PC-9 (cell line): Measurements from ENCODE around the gene LRWD1. TPM values are rescaled to one million over a fixed set of nuclear protein-coding genes. Genes with fewer than 3 reads are reported as not detected.

ENCODE experiments used
- BruUV-seq: library from RNA; stranded (reverse); fragments of 400-500 nt; replicated peaks from 2 replicates; lab custom pipeline; 2021; lab: Mats Ljungman, UMichigan
- CTCF ChIA-PET: fragments of 300-600 bp; sonication (Branson Sonifier 250); formaldehyde crosslinking; loops from one replicate; lab custom pipeline; 2022; ENCODE audit warnings: antibody characterized with exemption; lab: Charles Lee
- POLR2A ChIA-PET: fragments of 300-600 bp; sonication (Branson Sonifier 250); formaldehyde crosslinking; loops from one replicate; lab custom pipeline; 2022; ENCODE audit warnings: antibody characterized with exemption; ENCODE audit not compliant: unreplicated experiment; lab: Charles Lee
- DNase-seq, 2 experiments: peaks; one replicate each; pipeline versions ENCODE4 v3.0.0 to v3.0.0-alpha.2; 2015 to 2022; ENCODE audit warnings: mixed read lengths in 1 of 2
- H2AFZ ChIP-seq: fragments of 200-600 bp; sonication (generic); 2 replicates; pipeline ENCODE4 v1.8.1; 2017; ENCODE audit warnings: antibody characterized with exemption
- H3F3A ChIP-seq: fragments of 200-600 bp; sonication (generic); 2 replicates; pipeline ENCODE4 v1.8.1; 2017; ENCODE audit warnings: antibody characterized with exemption, mild to moderate bottlenecking, low read depth; ENCODE audit not compliant: insufficient read depth
- H3K27ac ChIP-seq: fragments of 200-600 bp; sonication (generic); 2 replicates; pipeline ENCODE4 v1.6.1; 2016; ENCODE audit warnings: mixed run types
- H3K27me3 ChIP-seq: fragments of 200-600 bp; sonication (generic); 2 replicates; pipeline ENCODE4 v1.6.1; 2016; ENCODE audit warnings: low read depth, mixed run types; ENCODE audit not compliant: insufficient read depth
- H3K36me3 ChIP-seq: fragments of 200-600 bp; sonication (generic); 2 replicates; pipeline ENCODE4 v1.6.1; 2016; ENCODE audit warnings: low read depth, mixed run types
- H3K4me1 ChIP-seq: fragments of 200-600 bp; sonication (generic); replicated peaks from 2 replicates; pipeline ENCODE4 v1.6.1; 2016; ENCODE audit warnings: mixed run types; ENCODE audit not compliant: insufficient read depth
- H3K4me2 ChIP-seq: fragments of 200-600 bp; sonication (generic); 2 replicates; pipeline ENCODE4 v1.6.1; 2017; ENCODE audit warnings: mixed run types
- H3K4me3 ChIP-seq: fragments of 200-600 bp; sonication (generic); 2 replicates; pipeline ENCODE4 v1.6.1; 2016; ENCODE audit warnings: mixed run types
- H3K79me2 ChIP-seq: fragments of 200-600 bp; sonication (generic); 2 replicates; pipeline ENCODE4 v1.6.1; 2017; ENCODE audit warnings: low read depth, mixed run types
- H3K9me2 ChIP-seq: fragments of 200-600 bp; sonication (generic); 2 replicates; pipeline ENCODE4 v1.8.1; 2017; ENCODE audit warnings: mild to moderate bottlenecking; ENCODE audit not compliant: insufficient read depth
- H3K9me3 ChIP-seq: fragments of 200-600 bp; sonication (generic); 2 replicates; pipeline ENCODE4 v1.8.1; 2016; ENCODE audit warnings: low read depth; ENCODE audit not compliant: insufficient read depth
- H4K20me1 ChIP-seq: fragments of 200-600 bp; sonication (generic); 2 replicates; pipeline ENCODE4 v1.8.1; 2017; ENCODE audit not compliant: insufficient read depth
- EZH2 ChIP-seq: fragments of 200-600 bp; sonication (generic); IDR thresholded peaks from 2 replicates; pipeline ENCODE4 v1.8.0; 2017; ENCODE audit warnings: antibody characterized with exemption, low read depth
- intact Hi-C: fragments of 100-400 bp; cut with micrococcal nuclease; formaldehyde crosslinking; loops from one replicate; pipeline ENCODE4 v1.10.0; 2022; ENCODE audit not compliant: unreplicated experiment
- total RNA-seq: library from RNA; stranded (reverse); gene quantifications from 2 replicates; pipeline ENCODE4 v1.2.3, GENCODE V29; 2021
- TF ChIP-seq, protein P1 (sequence below): fragments of 200-600 bp; sonication (generic); conservative IDR thresholded peaks from 2 replicates; pipeline ENCODE4 v1.6.1; 2017; ENCODE audit warnings: mixed run types, antibody characterized with exemption, mild to moderate bottlenecking, moderate library complexity

The LRWD1 gene
- total RNA-seq, 1 experiment from 2014 or later = 35.3 TPM

DNA sequence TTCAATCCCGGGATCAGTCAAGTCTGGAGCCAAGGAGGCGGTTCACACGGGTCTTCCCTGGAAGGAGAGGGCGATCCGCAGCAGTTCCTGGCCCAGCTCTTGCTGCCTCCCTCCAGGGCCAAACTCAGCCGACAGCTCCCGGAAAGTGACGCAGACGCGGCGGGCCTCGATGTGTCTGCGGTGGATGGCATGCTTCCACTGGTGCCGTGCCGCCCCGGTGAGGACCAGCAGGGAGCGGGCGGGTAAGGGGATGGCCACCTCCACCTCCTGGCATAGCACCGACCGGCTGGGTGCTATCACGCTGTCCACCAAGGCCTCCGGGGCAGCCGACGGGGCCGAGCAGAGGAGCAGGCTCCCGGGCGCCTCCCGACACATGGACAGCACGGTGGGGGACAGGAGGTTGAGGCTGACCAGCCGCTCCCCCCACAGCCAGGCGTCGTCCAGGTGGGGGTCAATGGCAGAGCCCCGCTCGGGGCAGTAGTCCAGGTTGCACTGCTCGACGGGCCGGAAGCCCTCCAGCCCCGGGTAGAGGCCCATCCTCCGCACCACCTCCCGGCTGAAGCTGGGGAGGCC is 7.3 kb upstream of the LRWD1 start:
- no peaks in the 10 kb centered on the region for H3K9me3 ChIP-seq
- intact Hi-C loops = no loop called here
- 0 out of 2 replicates have a peak, but pooled peaks cover 6% of the 10 kb centered on the region for H3F3A ChIP-seq
- H3K4me2 ChIP-seq = no peak overlapping the region
- H4K20me1 ChIP-seq = no peaks in the 10 kb centered on the region
- CTCF ChIA-PET = no interaction called here
- POLR2A ChIA-PET = no interaction called here
- H3K9me2 ChIP-seq = no peaks in the 10 kb centered on the region
- no peaks in the 10 kb centered on the region for H3K36me3 ChIP-seq
- DNase-seq = no peak
- H3K79me2 ChIP-seq = no peaks in the 10 kb centered on the region
- H3K27ac ChIP-seq = no peak overlapping the region
- no peaks in the 10 kb centered on the region for H3K4me1 ChIP-seq
- no peaks in the 10 kb centered on the region for H3K27me3 ChIP-seq
- no TSS peak for BruUV-seq
- TF ChIP-seq EZH2 = no peak
- TF ChIP-seq, protein P1, sequence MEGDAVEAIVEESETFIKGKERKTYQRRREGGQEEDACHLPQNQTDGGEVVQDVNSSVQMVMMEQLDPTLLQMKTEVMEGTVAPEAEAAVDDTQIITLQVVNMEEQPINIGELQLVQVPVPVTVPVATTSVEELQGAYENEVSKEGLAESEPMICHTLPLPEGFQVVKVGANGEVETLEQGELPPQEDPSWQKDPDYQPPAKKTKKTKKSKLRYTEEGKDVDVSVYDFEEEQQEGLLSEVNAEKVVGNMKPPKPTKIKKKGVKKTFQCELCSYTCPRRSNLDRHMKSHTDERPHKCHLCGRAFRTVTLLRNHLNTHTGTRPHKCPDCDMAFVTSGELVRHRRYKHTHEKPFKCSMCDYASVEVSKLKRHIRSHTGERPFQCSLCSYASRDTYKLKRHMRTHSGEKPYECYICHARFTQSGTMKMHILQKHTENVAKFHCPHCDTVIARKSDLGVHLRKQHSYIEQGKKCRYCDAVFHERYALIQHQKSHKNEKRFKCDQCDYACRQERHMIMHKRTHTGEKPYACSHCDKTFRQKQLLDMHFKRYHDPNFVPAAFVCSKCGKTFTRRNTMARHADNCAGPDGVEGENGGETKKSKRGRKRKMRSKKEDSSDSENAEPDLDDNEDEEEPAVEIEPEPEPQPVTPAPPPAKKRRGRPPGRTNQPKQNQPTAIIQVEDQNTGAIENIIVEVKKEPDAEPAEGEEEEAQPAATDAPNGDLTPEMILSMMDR = no peak
- no peak overlapping the region for H2AFZ ChIP-seq
- H3K4me3 ChIP-seq = no peak overlapping the region

DNA sequence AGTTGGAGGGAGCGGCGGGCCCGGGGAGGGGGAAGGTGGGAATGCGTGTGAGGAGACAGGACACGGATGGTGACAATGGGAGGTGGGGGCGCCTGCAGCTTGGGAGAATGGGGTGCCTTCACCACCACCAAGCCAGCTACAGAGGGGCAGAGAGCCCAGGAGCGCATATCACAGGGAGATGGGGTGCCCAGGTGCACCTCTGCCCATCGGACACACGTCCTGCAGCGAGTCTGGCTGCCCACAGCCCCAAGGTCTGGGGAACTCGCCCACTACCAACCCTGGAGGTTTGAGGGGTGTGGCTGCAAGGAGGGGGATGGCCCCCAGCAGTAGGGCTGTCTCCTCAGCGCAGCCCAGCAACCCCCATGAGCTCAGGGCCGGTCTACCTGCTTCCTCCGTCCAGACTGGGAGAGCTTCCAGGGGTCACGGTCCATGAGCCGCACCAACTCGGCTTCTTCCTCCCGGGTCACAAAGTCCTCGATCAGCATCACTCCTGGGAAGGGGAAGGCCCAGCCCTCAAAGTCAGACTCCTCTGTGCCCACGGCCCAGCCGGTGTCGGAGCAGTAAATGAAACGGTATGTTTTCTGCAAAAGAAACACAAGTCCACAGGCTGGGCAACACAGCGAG is 5.5 kb upstream of the LRWD1 start:
- intact Hi-C loops = no loop called here
- H3K4me2 ChIP-seq = no peak overlapping the region
- no peaks in the 10 kb centered on the region for H3K9me2 ChIP-seq
- no TSS peak for BruUV-seq
- peaks cover 7% of the 10 kb centered on the region; the same call in 1 of the 2 replicates for H3K4me1 ChIP-seq
- H3K27me3 ChIP-seq = no peaks in the 10 kb centered on the region
- no peak overlapping the region for H3K4me3 ChIP-seq
- ChIA-PET POLR2A (no interaction called here), CTCF (no interaction called here)
- no peak for DNase-seq
- no peak overlapping the region for H3K27ac ChIP-seq
- H3K9me3 ChIP-seq = no peaks in the 10 kb centered on the region
- no peaks in the 10 kb centered on the region for H3K36me3 ChIP-seq
- H3F3A ChIP-seq = 0 out of 2 replicates have a peak, but pooled peaks cover 6% of the 10 kb centered on the region
- no peak overlapping the region for H2AFZ ChIP-seq
- no peaks in the 10 kb centered on the region for H4K20me1 ChIP-seq
- TF ChIP-seq, protein P1 = no peak
- TF ChIP-seq EZH2 = no peak
- peaks cover 15% of the 10 kb centered on the region; the same call in 1 of the 2 replicates for H3K79me2 ChIP-seq

DNA sequence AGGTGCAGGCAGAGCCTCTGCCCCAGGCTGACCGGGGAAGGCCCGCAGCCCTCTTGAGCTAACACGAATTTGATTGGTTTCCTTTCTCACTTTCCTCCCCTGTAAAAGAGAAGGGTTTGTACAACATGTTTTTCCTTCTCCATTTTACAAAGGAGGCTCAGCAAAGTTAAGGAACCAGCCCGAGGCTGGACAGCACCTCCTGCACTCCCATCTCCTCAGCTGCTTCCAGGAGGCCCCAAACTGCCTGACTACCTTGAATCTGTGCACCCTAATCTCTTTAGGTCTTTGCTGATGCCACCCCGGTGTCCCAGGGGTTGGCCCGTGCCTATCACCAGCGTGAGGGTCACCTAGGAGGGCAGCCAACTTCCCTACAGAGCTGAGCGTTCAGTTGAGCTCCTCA is 4.3 kb upstream of the LRWD1 start:
- Histone ChIP-seq H3K36me3 (no peaks in the 10 kb centered on the region), H3K27me3 (no peaks in the 10 kb centered on the region), H3F3A (0 out of 2 replicates have a peak, but pooled peaks cover 2% of the 10 kb centered on the region), H3K4me2 (no peak overlapping the region), H3K27ac (no peak overlapping the region), H3K9me2 (no peaks in the 10 kb centered on the region), H2AFZ (no peak overlapping the region), H3K4me1 (peaks cover 7% of the 10 kb centered on the region; the same call in 1 of the 2 replicates), H3K9me3 (no peaks in the 10 kb centered on the region), H3K4me3 (no peak overlapping the region), H3K79me2 (peaks cover 17% of the 10 kb centered on the region; the same call in 1 of the 2 replicates), H4K20me1 (no peaks in the 10 kb centered on the region)
- TF ChIP-seq, protein P1 = no peak
- no peak for TF ChIP-seq EZH2
- ChIA-PET POLR2A (no interaction called here), CTCF (no interaction called here)
- intact Hi-C loops = loop anchor here (10.0 kb wide), 1 partner anchor 186 kb away; no protein-coding TSS in a partner anchor
- no peak for DNase-seq
- BruUV-seq = no TSS peak
